C1 segment of cervical spinal cord (tissue), 14 donors: ENCODE results near the gene USP40.
"Not testable (repeated sequence)": the region's sequence is repeated elsewhere in the genome, so short reads cannot be mapped to it uniquely, and the experiment has no call there.

Source experiments
- DNase-seq, 14 donors: peaks; one replicate each; lab custom pipeline; 2025; lab: John Stamatoyannopoulos, UW

The USP40 gene

GRCh38 chr2:233566141-233566956, at the start of gene USP40:
Gene USP40 (minus strand): TSS chr2:233566782. CDS start chr2:233565554, 1,228 bp downstream.
- peak; percentile 22 to 78 (median 62) for DNase-seq

GRCh38 chr2:233611284-233611683, 44.7 kb upstream of the USP40 start:
- no peak for DNase-seq

GRCh38 chr2:233605680-233606079, 39.1 kb upstream of the USP40 start:
- DNase-seq: no peak

GRCh38 chr2:233604826-233605225, 38.2 kb upstream of the USP40 start:
- no peak for DNase-seq

- DNase-seq: no peak
These were observed 36.9 kb upstream of the USP40 start for GRCh38 chr2:233603520-233603919.

GRCh38 chr2:233602076-233602475, 35.5 kb upstream of the USP40 start:
- no peak for DNase-seq

GRCh38 chr2:233600386-233600785, 33.8 kb upstream of the USP40 start:
- DNase-seq: no peak

GRCh38 chr2:233598952-233599351, 32.4 kb upstream of the USP40 start:
- DNase-seq: no peak

GRCh38 chr2:233597522-233597921, 30.9 kb upstream of the USP40 start:
- DNase-seq: no peak

- no peak for DNase-seq
These were observed 26.6 kb upstream of the USP40 start for GRCh38 chr2:233593201-233593600.

- not testable (repeated sequence) for DNase-seq
These were observed 26.1 kb upstream of the USP40 start for GRCh38 chr2:233592706-233593105.

GRCh38 chr2:233588400-233588799, 21.8 kb upstream of the USP40 start:
- DNase-seq: no peak

- DNase-seq: no peak
These were observed 17.6 kb upstream of the USP40 start for GRCh38 chr2:233584210-233584609.

GRCh38 chr2:233583217-233583965, 16.8 kb upstream of the USP40 start:
- not testable (repeated sequence) for DNase-seq

- DNase-seq: not testable (repeated sequence)
These were observed 10.8 kb upstream of the USP40 start for GRCh38 chr2:233577341-233577740.

- DNase-seq: no peak
These were observed 5.9 kb upstream of the USP40 start for GRCh38 chr2:233572468-233572867.

- DNase-seq: no peak
These were observed 4.9 kb upstream of the USP40 start for GRCh38 chr2:233571462-233571861.

GRCh38 chr2:233571001-233571400, 4.4 kb upstream of the USP40 start:
- DNase-seq: no peak

GRCh38 chr2:233565685-233566140, 869 bp downstream of the USP40 start:
- no peak for DNase-seq

GRCh38 chr2:233563663-233564430, 2.7 kb downstream of the USP40 start:
- no peak for DNase-seq

GRCh38 chr2:233556881-233557736, 9.5 kb downstream of the USP40 start:
- DNase-seq: no peak
